SK-N-DZ (cell line): Measurements from ENCODE around the gene UBXN4. TPM values are rescaled to one million over a fixed set of nuclear protein-coding genes. Genes with fewer than 3 reads are reported as not detected.
"Not testable (repeated sequence)": the region's sequence is repeated elsewhere in the genome, so short reads cannot be mapped to it uniquely, and the experiment has no call there.

Source experiments
- DNase-seq: peaks from one replicate; pipeline ENCODE4 v3.0.0-alpha.2; 2015; ENCODE audit warnings: low spot score
- polyA plus RNA-seq, 2 experiments: library from polyadenylated mRNA; depleted of rRNA; stranded (reverse); fragments of >200 nt; gene quantifications; 2 replicates each; pipeline ENCODE4 v1.2.3, GENCODE V29; 2014

UBXN4 gene
- 47.9 TPM in 2 replicates for polyA plus RNA-seq (2014; cell fraction: cytosol; rRNA removed)
- polyA plus RNA-seq (2014; cell fraction: nucleus; rRNA removed) = 123 and 153 TPM in 2 replicates

DNA sequence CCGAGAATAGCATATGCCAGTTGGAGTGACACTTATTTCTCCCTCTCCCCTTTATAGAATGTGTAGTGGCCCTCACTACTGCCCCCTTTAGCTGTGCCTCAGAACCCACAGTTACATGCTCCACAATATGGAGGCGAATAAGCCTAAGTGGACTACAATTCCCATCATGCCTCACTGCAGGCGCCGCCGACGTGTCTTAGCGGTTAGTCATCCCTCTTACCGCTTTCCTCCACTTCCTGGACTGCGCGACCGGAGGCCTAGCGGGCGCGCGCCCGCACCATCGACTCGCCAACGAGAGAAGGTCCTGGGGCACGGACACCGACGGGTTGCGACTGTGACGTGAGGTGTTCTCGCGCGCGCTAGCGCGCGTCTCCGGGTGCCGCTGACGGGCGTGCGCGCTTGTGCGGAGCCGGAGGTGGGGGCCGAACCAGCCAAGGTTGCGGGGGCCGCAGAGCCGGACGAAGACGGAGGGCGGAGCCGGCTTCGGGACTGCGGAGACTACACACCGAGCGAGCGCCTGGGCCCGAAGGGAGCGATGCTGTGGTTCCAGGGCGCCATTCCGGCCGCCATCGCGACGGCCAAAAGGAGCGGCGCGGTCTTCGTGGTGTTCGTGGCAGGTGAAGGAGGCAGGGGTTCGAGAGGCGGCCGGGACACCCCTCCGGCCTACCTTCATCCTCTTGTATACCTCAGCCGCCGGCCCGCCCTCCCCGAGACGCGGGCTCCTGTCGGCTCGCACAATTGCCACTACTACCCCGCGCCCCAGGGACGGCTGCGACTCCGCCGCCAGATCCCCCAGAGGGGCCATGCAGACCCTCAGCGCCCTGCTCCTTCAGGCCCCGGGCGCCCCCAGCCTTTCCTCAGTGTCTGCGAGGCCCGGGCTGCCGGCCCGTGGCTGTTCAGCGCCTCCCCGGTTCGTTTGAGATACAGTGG lies at the start of gene UBXN4:
Gene UBXN4 (plus strand): TSS at position 461 of the 930 bp plus-strand sequence. CDS start 75 bp downstream, at position 536.
- peak; percentile 98 for DNase-seq

- DNase-seq = no peak
Observed at GRCh38 chr2:135694711-135695110, 46.9 kb upstream of the UBXN4 start.

GRCh38 chr2:135698838-135699237 lies 42.8 kb upstream of the UBXN4 start:
- no peak for DNase-seq

DNA sequence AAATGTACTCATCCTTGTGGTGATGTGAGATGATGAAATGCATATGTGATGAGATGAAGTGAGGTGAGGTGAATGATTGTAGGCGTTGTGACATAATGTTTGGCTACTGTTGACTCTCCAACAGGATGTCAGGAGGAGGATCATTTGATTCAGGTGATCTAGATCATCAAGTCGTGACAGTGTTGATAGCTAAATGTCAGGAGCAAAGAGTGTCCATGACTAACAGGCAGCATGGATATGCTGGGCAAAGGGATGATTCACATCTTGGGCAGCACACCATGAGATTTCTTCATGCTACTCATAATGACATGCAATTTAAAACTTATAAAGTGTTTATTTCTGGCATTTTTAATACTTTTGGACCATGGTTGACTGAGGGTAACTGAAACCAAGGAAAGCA lies 40.2 kb upstream of the UBXN4 start:
- no peak for DNase-seq

- DNase-seq = no peak
Observed at GRCh38 chr2:135703300-135703699, 38.4 kb upstream of the UBXN4 start.

- not testable (repeated sequence) for DNase-seq
Observed at GRCh38 chr2:135704075-135704474, 37.6 kb upstream of the UBXN4 start.

DNA sequence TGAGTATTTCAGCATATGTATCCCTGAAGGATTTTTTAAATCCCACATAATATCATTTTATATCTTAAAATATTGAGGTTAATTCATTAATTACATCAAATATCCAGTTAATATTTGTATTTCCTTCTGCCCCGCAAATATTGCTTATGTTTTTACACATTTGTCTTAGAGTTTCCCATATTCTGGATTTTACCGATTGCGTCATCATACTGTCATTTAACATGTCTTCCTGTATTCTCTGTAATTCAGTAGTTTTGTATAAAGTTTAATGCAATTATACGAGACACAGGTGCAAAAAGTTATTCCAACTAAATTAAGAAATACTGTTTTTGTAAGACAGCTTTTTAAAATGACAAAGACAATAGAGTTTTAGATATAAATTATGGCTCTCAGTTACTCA lies 33.5 kb upstream of the UBXN4 start:
- DNase-seq = no peak

DNA sequence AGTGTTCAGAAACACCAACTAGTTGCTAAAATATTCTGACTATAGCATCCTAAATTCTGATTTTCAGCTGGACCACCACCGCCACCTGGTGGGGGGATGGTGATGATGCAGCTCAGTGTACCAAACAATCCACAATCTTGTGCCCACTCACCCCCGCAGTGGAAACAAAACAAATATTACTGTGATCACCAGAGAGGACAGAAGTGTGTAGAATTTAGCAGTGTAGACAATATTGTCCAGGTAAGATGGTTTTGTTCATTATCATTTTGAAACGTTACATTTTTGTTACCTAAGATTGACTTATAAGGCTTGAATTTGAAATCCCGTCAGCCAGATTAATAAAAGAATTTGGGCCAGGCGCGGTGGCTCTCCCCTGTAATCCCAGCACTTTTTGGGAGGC lies 31.7 kb upstream of the UBXN4 start:
- peak; percentile 21 for DNase-seq

DNA sequence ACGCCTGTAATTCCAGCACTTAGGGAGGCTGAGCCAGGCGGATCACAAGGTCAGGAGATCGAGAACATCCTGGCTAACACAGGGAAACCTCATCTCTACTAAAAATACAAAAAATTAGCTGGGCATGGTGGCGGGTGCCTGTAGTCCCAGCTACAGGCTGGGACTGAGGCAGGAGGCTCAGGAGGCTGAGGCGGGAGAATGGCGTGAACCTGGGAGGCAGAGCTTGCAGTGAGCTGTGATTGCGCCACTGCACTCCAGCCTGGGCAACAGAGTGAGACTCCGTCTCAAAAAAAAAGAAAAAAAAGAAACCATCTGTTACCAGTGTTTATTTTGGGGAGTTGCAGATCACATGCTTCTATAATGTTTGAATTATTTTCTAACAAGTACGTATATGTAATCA lies 26.6 kb upstream of the UBXN4 start:
- DNase-seq = not testable (repeated sequence)

- DNase-seq = no peak
Observed at GRCh38 chr2:135728064-135728743, 13.5 kb upstream of the UBXN4 start.

DNA sequence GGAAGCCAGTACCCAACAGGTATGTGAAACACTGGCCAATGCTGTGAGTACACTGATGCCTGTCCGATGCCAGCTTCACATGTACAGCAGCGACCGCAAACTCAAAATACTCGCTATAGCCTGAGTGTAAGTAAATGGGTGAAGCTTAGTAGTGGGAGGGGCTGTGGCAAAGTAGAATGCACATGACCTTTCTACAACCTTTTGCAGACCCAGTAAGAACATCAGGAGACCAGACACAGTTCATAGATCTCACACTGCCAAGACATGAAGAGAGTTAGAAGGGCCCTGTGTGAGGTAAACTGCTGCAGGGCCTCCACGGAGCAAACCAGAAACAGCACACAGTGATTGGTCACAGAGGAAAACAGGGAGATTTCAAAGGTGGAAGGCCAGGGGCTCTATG lies 9.1 kb upstream of the UBXN4 start:
- DNase-seq = no peak

DNA sequence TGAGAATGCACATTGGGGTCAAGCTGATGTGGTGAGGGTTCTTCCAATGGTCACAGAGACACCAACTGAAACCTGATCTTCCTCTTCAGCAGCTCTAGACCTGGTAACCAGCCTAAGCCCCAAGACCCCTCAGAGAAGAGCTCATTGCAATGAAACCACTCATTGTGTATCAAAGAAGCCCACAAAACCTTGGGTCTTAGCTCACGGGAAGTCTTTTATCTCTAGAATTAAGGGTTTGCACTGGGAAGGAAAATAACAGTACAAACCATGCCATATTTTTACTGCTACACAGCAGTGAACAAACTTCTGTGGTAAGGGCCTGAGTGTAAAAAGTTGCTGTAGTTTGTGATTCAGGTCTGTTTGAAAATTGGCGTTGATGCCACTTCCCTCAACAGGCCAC lies 8.6 kb upstream of the UBXN4 start:
- no peak for DNase-seq

- DNase-seq = no peak
Observed at GRCh38 chr2:135736546-135736945, 5.1 kb upstream of the UBXN4 start.

- no peak for DNase-seq
Observed at GRCh38 chr2:135740206-135740605, 1.4 kb upstream of the UBXN4 start.

DNA sequence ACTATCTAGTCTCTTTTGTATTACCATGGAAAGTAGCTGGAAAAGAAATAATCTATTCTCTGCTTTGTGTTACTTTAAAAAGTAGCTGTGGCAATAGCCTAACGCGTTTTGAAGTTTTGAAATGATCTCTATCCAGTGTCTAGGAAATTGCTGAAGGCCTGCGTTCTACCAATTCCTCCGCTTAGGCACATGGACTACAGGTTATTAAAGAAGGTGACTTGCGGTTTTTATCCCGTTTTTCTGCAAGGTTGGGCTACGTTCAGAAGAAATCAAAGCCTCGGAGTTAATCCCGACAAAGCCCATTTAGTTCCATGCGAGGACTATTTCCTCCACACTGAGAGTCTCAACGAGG lies 636 bp upstream of the UBXN4 start:
- DNase-seq = no peak

DNA sequence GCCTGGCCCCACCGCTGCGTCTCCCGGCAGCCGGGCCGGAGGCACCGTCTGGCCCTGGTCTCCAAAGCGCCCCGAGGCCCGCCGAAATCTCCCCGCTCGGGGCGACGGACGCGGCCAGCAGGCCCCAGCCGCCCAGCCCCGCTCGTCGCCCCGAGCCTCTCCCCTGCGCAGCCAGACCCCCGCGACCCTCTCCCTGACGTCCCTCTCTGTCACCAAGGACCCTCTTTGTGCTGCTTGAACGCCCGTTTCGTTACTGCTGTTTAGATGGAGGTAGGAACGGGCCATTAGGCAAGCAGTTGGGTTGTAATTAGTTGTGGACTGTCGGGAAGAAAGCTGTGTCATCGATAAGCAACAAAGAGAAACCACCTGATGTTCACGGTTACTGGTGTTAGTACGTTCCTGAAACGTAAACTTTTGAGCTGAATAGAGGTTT lies 686 bp downstream of the UBXN4 start:
- peak; percentile 51 for DNase-seq

- DNase-seq = no peak
Observed at GRCh38 chr2:135743860-135744259, 2.2 kb downstream of the UBXN4 start.

DNA sequence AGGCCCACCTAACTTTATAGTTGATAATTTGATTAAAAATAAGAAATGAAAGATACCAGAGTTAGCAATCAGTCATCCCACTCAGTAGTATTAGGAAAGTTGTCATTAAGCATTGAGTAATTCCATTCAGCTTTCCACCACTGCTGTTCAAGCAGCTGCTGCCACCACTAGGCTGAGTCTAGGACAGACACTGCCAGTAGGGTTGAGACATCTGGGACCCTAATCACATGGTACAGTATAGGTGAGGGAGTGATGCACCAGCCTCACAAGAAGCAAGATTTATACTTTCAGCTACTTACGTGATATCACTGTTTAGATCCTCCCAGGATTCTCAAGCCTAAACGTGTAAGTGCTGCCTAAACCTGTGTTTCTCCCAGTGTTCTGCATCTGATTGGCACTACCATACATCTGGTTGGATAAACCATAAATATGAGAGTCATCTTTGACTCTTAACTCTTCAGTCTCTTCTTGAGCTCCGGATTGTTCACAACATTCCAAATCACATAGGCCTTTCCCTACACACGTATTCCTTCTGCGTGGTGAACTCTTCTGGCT lies 3.2 kb downstream of the UBXN4 start:
- peak; percentile 22 for DNase-seq

- no peak for DNase-seq
Observed at GRCh38 chr2:135745545-135745944, 3.9 kb downstream of the UBXN4 start.

- DNase-seq = no peak
Observed at GRCh38 chr2:135755573-135755972, 13.9 kb downstream of the UBXN4 start.

DNA sequence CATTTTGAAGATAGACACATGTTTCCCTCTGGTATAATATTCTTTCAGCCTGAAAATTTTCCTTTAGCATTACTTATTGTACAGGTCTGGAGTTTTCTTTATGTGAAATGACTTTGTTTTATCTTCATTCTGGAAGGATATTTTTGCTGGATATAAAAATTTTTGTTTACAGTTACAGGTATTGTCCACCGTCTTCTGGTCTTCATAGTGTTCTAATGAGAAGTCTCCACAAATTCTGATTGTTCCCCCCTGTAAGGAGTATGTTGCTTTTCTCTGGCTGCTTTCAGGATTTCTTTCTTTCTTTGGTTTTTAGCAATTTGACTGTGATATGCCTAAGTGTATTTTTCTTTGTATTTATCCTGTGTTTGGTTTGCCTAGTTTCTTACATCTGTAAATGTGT lies 15.0 kb downstream of the UBXN4 start:
- no peak for DNase-seq

DNA sequence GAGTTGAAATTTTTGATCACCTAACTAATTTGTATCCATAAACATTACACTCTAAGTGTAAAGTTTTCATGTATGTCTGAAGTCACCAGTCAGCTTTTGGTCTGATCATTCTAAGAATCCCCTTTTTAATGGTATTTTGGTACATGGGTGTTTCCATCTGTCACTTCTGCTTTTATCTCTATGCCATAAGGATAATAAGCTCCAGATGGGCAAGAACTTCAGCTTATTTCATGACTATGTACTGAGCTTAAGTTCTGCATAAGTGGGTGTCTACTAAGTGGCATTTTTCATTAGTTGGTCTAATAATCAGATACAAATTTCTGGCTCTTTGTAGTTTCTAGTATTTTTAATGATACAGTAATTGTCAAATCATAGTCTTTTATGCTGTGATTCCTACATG lies 20.4 kb downstream of the UBXN4 start:
- no peak for DNase-seq
